BLaER1 (cell line): Measurements from ENCODE around the gene SYNE1.
"Not testable (repeated sequence)": the region's sequence is repeated elsewhere in the genome, so short reads cannot be mapped to it uniquely, and the experiment has no call there.

ENCODE experiments used
- H3K27ac ChIP-seq: shearing (Covaris generic); formaldehyde crosslinking; 2 replicates; pipeline ENCODE4 v1.8.1; 2022
- H3K27me3 ChIP-seq: shearing (Covaris generic); formaldehyde crosslinking; 2 replicates; pipeline ENCODE4 v1.8.1; 2022
- H3K36me3 ChIP-seq: shearing (Covaris generic); formaldehyde crosslinking; 2 replicates; pipeline ENCODE4 v1.8.1; 2022
- H3K4me1 ChIP-seq: shearing (Covaris generic); formaldehyde crosslinking; 2 replicates; pipeline ENCODE4 v1.8.1; 2022
- H3K4me2 ChIP-seq: shearing (Covaris generic); formaldehyde crosslinking; 2 replicates; pipeline ENCODE4 v1.8.1; 2022
- H3K4me3 ChIP-seq: shearing (Covaris generic); formaldehyde crosslinking; 2 replicates; pipeline ENCODE4 v1.8.1; 2022
- H3K9ac ChIP-seq: shearing (Covaris generic); formaldehyde crosslinking; 2 replicates; pipeline ENCODE4 v1.8.1; 2022
- H3K9me3 ChIP-seq: shearing (Covaris generic); formaldehyde crosslinking; 2 replicates; pipeline ENCODE4 v1.8.1; 2022
- H4K20me1 ChIP-seq: shearing (Covaris generic); formaldehyde crosslinking; 2 replicates; pipeline ENCODE4 v1.8.1; 2022
- Cebpa-rat ChIP-seq: shearing (Covaris generic); IDR thresholded peaks from 2 replicates; pipeline ENCODE4 v1.8.1; 2022

Gene SYNE1

DNA sequence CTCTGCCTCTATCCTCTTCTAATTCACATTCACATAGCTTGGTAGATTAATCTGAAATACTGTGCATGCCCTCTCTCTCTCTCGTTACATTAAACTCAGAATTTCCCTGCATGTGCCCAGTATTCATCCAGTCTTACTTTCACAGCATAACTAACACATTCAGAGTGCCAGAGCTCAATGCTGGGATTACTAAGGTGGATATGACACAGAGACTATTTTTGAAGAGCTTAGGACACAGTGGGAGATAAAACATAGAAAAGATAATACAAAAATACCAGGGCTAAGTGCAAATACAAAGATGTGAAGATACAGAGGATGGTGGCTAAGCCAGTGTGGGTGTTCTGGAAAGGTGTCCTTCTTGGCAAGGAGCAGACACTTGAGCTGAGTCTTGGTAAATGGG is 6.3 kb downstream of the SYNE1 start:
- H3K4me1 ChIP-seq = no peaks in the 10 kb centered on the region
- no peaks in the 10 kb centered on the region for H3K27me3 ChIP-seq
- H3K9ac ChIP-seq = no peak overlapping the region
- H3K27ac ChIP-seq = no peak overlapping the region
- H4K20me1 ChIP-seq = no peaks in the 10 kb centered on the region
- H3K4me2 ChIP-seq = no peak overlapping the region
- TF ChIP-seq Cebpa-rat = no peak
- no peaks in the 10 kb centered on the region for H3K36me3 ChIP-seq
- no peaks in the 10 kb centered on the region for H3K9me3 ChIP-seq
- no peak overlapping the region for H3K4me3 ChIP-seq

- H3K4me3 ChIP-seq = no peak overlapping the region
- no peak overlapping the region for H3K9ac ChIP-seq
- H4K20me1 ChIP-seq = no peaks in the 10 kb centered on the region
- H3K27ac ChIP-seq = no peak overlapping the region
- H3K9me3 ChIP-seq = no peaks in the 10 kb centered on the region
- no peak overlapping the region for H3K4me2 ChIP-seq
- no peaks in the 10 kb centered on the region for H3K36me3 ChIP-seq
- no peaks in the 10 kb centered on the region for H3K4me1 ChIP-seq
- no peak for TF ChIP-seq Cebpa-rat
- H3K27me3 ChIP-seq = no peaks in the 10 kb centered on the region
Measured at GRCh38 chr6:152625213-152625612, 11.9 kb downstream of the SYNE1 start.

DNA sequence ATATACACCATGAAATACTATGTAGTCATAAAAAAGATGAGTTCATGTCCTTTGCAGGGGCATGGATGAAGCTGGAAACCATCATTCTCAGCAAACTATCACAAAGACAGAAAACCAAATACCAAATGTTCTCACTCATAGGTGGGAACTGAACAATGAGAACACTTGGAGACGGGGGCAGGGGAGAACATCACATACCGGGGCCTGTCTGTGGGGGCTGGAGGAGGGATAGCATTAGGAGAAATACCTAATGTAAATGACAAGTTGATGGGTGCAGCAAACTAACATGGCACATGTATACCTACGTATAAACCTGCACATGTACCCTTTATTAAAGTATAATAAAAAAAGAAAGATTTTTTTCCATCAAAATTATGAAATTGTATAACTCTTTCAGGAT is 22.4 kb downstream of the SYNE1 start:
- H3K9ac ChIP-seq, H3K4me2 ChIP-seq, H3K9me3 ChIP-seq, H4K20me1 ChIP-seq, H3K27me3 ChIP-seq, H3K27ac ChIP-seq, H3K4me1 ChIP-seq, H3K36me3 ChIP-seq, H3K4me3 ChIP-seq: not testable (repeated sequence)

DNA sequence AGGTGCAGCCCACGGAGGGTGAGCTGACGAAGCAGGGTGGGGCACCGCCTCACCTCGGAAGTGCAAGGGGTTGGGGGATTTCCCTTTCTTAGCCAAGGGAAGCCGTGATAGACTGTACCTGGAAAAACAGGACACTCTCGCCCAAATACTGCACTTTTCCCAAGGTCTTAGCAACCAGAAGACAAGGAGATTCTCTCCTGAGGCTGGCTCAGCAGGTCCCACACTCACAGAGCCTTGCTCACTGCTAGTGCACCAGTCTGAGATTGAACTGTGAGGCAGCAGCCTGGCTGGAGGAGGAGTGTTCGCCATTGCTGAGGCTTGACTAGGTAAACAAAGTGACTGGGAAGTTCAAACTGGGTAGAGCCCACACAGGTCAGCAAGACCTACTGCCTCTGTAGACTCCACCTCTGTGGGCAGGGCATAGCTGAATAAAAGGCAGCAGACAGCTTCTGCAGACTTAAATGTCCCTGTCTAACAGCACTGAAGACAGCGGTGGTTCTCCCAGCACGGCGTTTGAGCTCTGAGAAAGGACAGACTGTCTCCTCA is 28.0 kb downstream of the SYNE1 start:
- H3K9me3 ChIP-seq = no peaks in the 10 kb centered on the region
- H3K9ac ChIP-seq = no peak overlapping the region
- H4K20me1 ChIP-seq = no peaks in the 10 kb centered on the region
- H3K4me1 ChIP-seq = 0 out of 2 replicates have a peak, but pooled peaks cover 5% of the 10 kb centered on the region
- H3K4me3 ChIP-seq = no peak overlapping the region
- no peak overlapping the region for H3K27ac ChIP-seq
- H3K36me3 ChIP-seq = no peaks in the 10 kb centered on the region
- H3K4me2 ChIP-seq = no peak overlapping the region
- TF ChIP-seq Cebpa-rat = no peak
- no peaks in the 10 kb centered on the region for H3K27me3 ChIP-seq

DNA sequence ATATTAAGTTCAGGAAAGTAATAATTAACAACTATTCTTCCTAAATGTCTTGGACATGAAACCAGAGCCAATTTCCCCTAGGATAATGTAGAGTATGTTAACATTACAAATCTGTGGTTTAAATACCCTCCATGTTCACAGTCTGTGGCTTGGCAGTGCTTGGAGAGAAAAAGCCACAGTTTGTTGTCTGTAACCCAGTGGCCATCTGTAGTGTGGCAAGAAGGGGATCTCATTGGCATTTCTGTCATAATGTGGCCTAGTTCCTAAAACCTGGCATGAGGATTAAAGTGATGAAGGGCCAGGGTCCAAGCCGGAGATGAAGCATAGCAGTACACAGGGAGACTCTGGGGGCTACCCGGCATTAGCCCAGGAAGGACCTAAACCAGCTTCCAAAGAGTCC is 31.2 kb downstream of the SYNE1 start:
- no peaks in the 10 kb centered on the region for H3K27me3 ChIP-seq

DNA sequence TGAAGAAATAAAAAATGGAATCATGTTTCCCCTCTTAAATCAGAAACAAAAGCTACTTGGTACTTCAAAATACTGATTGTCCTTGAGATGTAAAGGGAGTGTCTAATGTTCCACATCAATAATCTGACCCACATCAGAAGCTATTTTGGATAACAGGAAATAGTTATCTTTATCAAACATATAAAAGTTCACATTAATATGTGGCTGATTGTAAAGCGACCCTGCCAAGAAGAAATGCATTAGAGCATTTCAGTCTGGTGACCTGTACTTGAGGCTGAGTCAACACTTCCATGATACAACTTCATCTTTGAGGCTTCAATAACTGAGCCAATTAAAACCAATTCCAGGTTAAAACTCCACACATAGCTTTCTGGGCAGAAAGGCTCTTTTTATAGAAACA is 31.8 kb downstream of the SYNE1 start:
- TF ChIP-seq Cebpa-rat = no peak
- no peak overlapping the region for H3K9ac ChIP-seq
- H3K4me3 ChIP-seq = no peak overlapping the region
- H3K4me2 ChIP-seq = no peak overlapping the region
- no peak overlapping the region for H3K27ac ChIP-seq
- no peaks in the 10 kb centered on the region for H3K9me3 ChIP-seq
- 0 out of 2 replicates have a peak, but pooled peaks cover 5% of the 10 kb centered on the region for H3K4me1 ChIP-seq
- H4K20me1 ChIP-seq = no peaks in the 10 kb centered on the region
- no peaks in the 10 kb centered on the region for H3K27me3 ChIP-seq
- H3K36me3 ChIP-seq = no peaks in the 10 kb centered on the region

More for the DNA sequence above, 31.2 kb downstream of the SYNE1 start:
- no peak overlapping the region for H3K4me2 ChIP-seq
- TF ChIP-seq Cebpa-rat = no peak
- H3K9me3 ChIP-seq = no peaks in the 10 kb centered on the region
- no peaks in the 10 kb centered on the region for H4K20me1 ChIP-seq
- H3K9ac ChIP-seq = no peak overlapping the region
- 0 out of 2 replicates have a peak, but pooled peaks cover 5% of the 10 kb centered on the region for H3K4me1 ChIP-seq
- no peak overlapping the region for H3K27ac ChIP-seq
- H3K36me3 ChIP-seq = no peaks in the 10 kb centered on the region
- H3K4me3 ChIP-seq = no peak overlapping the region

GRCh38 chr6:152603911-152604310 is 33.3 kb downstream of the SYNE1 start:
- Histone ChIP-seq H3K4me3 (no peak overlapping the region), H4K20me1 (no peaks in the 10 kb centered on the region), H3K36me3 (no peaks in the 10 kb centered on the region), H3K27me3 (no peaks in the 10 kb centered on the region), H3K9ac (no peak overlapping the region), H3K4me1 (0 out of 2 replicates have a peak, but pooled peaks cover 5% of the 10 kb centered on the region), H3K27ac (no peak overlapping the region), H3K4me2 (no peak overlapping the region), H3K9me3 (no peaks in the 10 kb centered on the region)
- no peak for TF ChIP-seq Cebpa-rat

DNA sequence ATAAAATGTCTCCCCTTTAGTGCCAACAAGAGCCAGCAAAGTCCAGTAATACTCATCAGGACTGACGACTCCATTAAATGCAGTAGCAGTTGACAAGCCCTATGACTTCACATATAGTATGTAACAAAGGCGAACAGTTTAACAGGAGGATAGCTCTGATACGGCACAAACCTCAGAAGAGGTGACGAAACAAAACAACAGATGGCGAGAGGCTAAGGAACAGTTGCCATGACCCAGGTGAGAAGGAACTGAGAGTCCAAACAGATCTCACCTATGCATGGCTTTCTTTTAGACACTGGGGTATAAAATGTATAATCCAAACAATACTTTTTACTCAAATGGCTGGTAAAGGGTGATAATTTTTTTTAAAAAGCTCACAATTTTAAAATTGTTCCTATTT is 37.1 kb downstream of the SYNE1 start:
- no peak for TF ChIP-seq Cebpa-rat
- Histone ChIP-seq H3K9ac (no peak overlapping the region), H3K4me3 (no peak overlapping the region), H3K27ac (no peak overlapping the region), H4K20me1 (no peaks in the 10 kb centered on the region), H3K4me1 (no peaks in the 10 kb centered on the region), H3K27me3 (no peaks in the 10 kb centered on the region), H3K9me3 (no peaks in the 10 kb centered on the region), H3K36me3 (no peaks in the 10 kb centered on the region), H3K4me2 (no peak overlapping the region)

- H3K9me3 ChIP-seq = no peaks in the 10 kb centered on the region
- H3K9ac ChIP-seq = no peak overlapping the region
- H3K27me3 ChIP-seq = no peaks in the 10 kb centered on the region
- H3K4me1 ChIP-seq = no peaks in the 10 kb centered on the region
- TF ChIP-seq Cebpa-rat = no peak
- H3K4me3 ChIP-seq = no peak overlapping the region
- H3K27ac ChIP-seq = no peak overlapping the region
- no peaks in the 10 kb centered on the region for H3K36me3 ChIP-seq
- no peaks in the 10 kb centered on the region for H4K20me1 ChIP-seq
- no peak overlapping the region for H3K4me2 ChIP-seq
Measured at GRCh38 chr6:152598901-152599537, 38.1 kb downstream of the SYNE1 start.

GRCh38 chr6:152598421-152598820 is 38.7 kb downstream of the SYNE1 start:
- Histone ChIP-seq H3K4me3 (no peak overlapping the region), H3K9ac (no peak overlapping the region), H4K20me1 (no peaks in the 10 kb centered on the region), H3K27ac (no peak overlapping the region), H3K4me1 (no peaks in the 10 kb centered on the region), H3K36me3 (no peaks in the 10 kb centered on the region), H3K9me3 (no peaks in the 10 kb centered on the region), H3K27me3 (no peaks in the 10 kb centered on the region), H3K4me2 (no peak overlapping the region)
- TF ChIP-seq Cebpa-rat = no peak

DNA sequence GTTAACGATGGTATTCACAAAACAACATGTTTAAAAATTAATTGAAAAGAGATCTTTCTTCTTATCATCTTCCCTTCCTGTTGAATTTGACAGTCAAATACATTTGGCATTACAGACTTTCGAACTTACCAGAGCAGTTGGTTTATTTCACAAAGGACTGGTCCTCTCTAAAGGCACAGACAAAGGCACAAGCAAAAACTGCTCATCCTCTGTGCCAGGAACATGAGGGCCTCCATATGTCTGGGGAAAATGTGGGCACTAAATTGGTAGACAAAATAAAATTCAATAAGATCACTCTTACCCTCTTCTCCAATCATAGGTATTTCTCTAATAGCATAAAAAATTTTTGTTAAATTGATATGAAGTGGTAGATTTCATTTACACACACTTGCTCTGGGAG is 40.4 kb downstream of the SYNE1 start:
- H3K36me3 ChIP-seq = no peaks in the 10 kb centered on the region
- no peaks in the 10 kb centered on the region for H3K27me3 ChIP-seq
- H3K27ac ChIP-seq = no peak overlapping the region
- no peaks in the 10 kb centered on the region for H4K20me1 ChIP-seq
- H3K4me3 ChIP-seq = no peak overlapping the region
- no peaks in the 10 kb centered on the region for H3K9me3 ChIP-seq
- no peaks in the 10 kb centered on the region for H3K4me1 ChIP-seq
- H3K4me2 ChIP-seq = no peak overlapping the region
- TF ChIP-seq Cebpa-rat = no peak
- H3K9ac ChIP-seq = no peak overlapping the region
